GM20431 (cell line): ENCODE data around the gene ARSG.
"Not testable (repeated sequence)": the region's sequence is repeated elsewhere in the genome, so short reads cannot be mapped to it uniquely, and the experiment has no call there.

Experiments
- in situ Hi-C: fragments of 300-500 bp; cut with MseI, MboI; formaldehyde crosslinking; loops from one replicate; pipeline ENCODE4 v1.15.0; 2020; ENCODE audit warnings: low sequenced_read_pairs; ENCODE audit not compliant: unreplicated experiment

ARSG gene

DNA sequence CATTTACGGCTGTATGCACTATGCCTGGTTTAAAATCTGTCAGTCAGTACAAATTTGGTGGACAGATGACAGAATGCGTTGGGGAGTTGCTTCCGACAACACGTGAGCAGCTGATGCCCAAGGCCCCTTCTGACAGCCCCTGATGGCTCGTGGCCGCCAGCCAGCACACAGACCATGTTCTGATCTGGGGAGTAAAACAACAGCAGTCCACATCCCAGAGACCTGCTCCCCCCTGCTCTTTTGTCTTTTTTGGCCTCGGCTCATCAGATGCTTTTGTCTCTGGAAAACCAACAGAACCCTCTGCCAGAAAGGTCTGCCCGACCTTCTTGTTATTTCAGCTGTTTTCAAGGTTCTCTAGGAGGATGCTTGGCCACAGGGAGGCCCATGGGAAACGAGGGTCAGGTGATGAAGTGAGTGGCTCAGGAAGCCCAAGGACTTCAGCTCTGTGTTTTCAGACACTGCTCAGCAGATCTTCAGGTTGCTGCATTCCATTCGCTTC lies 10.8 kb downstream of the ARSG start:
- in situ Hi-C loops = no loop called here

DNA sequence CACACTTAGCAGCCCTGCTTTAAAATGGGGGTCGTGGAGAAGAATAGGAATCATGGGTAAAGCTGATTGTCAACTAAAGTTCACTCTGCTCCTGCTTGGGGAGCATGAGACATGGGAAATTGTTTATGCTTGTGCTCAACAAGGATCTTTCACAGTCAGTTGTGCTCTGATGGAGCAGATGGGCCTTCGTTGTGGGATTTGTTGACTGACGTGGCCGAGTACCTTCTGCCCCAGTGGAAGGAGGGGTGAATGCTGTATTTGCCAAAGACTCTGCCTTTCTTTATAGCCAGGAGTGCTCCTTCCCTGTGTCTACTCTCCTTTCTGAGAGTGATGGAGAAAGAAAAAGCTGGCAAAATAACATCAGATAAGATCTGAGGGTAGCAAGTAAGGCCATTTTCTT lies 11.4 kb downstream of the ARSG start:
- in situ Hi-C loops = no loop called here

DNA sequence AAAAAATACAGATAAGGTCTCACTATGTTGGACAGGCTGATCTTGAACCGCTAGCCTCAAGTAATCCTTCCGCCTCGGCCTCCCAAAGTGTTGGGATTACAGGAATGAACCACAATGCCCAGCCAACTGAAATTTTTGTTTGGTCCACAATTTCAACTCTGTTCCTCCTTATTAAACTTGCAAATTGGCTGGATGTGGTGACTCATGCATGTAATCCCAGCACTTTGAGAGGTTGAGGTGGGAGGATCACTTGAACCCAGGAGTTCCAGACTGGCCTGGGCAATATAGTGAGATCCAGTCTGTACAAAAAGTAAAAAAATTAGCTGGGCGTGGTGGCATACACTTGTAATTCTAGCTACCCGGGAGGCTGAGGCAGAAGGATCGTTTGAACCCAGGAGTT lies 13.4 kb downstream of the ARSG start:
- in situ Hi-C loops = no loop called here

DNA sequence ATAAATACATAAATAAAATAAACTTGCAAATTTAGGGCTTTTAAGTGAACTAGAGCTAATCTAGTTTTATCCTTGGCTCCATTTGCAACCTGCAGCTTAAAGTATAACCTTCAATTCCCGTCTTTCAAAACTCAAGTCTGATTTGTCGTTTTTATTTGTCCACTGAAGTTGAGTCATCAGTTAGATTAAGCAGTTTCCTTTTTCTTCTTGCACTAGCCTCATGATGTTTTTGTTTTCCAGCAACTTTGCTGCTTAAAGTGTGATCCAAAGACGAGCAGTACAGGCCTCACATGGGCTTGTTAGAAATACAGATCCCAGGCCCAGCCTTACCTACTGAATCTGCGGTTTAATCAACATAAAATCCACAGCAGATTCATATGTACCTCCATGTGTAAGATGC lies 13.8 kb downstream of the ARSG start:
- in situ Hi-C loops = no loop called here

DNA sequence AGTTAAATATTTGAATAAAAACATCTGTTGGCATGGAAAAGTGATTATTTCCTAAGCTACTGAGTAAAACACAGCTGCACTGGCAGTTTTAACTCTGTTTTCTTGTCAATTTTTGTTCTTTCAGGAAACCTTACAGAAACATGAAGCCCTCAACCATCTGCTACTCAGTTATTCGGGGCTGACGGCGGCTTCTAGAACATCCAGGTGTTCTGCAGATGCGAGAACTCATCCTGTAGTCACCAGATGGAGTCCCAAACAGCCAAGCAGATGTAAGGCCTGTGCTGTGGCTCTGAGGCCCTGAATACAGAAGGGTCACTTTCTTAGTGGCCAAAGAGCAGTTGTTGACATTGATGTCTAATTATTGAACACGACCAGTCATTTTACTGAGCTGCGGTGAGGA lies 15.5 kb downstream of the ARSG start:
- in situ Hi-C loops = no loop called here

DNA sequence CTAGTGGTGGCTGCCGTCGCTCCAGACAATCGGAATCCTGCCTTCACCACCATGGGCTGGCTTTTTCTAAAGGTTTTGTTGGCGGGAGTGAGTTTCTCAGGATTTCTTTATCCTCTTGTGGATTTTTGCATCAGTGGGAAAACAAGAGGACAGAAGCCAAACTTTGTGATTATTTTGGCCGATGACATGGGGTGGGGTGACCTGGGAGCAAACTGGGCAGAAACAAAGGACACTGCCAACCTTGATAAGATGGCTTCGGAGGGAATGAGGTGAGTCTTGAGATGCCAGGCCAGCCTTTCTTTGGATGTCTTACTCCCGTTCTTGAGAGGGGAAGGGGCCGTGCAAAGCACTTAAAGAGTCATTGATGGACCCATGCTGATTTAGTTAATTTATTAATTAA lies 16.1 kb downstream of the ARSG start:
- in situ Hi-C loops = no loop called here

DNA sequence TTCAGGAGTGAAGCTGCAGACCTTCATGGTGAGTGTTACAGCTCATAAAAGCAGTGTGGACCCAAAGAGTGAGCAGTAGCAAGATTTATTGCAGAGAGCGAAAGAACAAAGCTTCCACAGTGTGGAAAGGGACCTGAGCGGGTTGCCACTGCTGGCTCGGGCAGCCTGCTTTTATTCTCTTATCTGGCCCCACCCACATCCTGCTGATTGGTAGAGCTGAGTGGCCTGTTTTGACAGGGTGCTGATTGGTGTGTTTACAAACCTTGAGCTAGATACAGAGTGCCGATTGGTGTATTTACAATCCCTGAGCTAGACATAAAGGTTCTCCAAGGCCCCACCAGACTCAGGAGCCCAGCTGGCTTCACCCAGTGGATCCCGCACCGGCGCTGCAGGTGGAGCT lies 17.2 kb downstream of the ARSG start:
- in situ Hi-C loops = not testable (repeated sequence)

DNA sequence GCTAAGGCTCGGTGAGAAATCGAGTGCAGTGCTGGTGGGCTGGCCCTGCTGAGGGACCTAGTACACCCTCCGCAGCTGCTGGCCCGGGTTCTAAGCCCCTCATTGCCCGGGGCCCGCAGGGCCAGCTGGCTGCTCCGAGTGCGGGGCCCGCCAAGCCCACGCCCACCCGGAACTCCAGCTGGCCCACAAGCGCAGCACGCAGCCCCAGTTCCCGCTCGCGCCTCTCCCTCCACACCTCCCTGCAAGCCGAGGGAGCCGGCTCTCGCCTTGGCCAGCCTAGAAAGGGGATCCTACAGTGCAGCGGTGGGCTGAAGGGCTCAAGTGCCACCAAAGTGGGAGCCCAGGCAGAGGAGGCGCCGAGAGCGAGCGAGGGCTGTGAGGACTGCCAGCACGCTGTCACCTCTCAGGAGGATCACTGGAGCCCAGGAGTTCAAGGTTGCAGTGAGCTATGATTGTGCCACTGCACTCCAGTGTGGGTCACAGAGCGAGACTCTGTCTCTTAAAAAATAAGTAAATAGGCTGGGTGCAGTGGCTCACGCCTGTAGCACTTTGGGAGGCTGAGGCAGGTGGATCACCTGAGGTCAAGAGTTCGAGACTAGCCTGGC lies 17.9 kb downstream of the ARSG start:
- in situ Hi-C loops = not testable (repeated sequence)

DNA sequence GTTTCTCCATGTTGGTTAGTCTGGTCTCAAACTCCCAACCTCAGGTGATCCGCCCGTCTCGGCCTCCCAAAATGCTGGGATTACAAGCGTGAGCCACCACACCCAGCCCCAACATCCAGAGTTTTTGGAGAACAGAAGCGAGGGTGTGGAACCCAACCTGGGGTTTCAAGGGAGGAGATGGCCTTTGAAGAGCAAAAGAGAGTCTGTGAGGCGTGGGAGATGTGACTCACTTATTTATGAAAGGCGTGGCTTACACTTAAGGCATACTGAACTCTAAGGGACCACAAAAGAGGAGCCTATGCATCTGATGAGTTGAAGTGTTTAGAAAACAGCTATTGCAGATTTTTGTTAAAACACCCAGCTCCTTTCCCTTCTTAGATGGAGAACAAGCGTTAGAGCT lies 18.9 kb downstream of the ARSG start:
- in situ Hi-C loops = no loop called here

DNA sequence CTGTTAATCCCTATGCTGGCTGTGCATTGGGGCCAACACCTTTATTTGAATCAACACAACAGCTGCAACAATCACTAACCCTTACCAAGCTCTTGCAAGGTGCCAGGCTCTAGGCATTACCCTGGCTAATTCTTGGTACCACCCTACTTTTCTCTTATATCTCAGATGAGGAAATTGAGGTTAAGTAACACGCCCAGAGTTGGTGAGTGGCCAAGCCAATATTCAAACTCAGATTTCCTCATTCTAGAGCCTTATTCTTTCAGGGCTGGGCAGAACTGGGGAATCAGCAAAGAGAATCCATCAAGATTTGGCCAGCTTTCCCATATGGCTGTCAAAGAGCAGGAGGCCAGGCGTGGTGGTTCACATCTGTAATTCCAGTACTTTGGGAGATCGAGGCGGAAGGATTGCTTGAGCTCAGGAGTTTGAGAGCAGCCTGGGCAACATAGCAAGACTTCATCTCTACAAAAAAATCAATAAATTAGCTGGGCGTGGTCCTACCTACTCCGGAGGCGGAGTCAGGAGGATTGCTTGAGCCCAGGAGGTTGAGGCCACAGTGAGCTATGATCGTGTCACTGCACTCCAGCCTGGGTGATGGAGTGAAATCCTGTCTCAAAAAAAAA lies 23.7 kb downstream of the ARSG start:
- in situ Hi-C loops = no loop called here

DNA sequence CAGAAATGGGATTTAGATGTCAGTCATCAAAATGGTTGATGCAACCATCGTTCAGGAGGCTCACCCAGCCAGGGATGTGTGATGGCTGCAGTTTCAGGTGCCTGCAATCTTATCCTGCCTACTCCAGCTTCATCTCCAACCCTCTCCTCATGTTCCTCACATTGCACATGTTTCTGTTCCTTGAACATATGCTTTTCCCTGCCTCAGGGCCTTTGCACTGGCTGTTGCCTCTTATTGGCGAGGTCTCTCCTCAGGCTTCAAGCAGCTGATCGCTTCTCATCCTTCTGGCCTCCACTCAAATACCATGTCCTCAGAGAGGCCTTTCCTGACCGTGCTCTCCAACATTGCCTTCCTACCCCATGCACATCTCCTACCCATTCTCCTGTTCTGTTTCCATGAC lies 24.6 kb downstream of the ARSG start:
- in situ Hi-C loops = no loop called here

DNA sequence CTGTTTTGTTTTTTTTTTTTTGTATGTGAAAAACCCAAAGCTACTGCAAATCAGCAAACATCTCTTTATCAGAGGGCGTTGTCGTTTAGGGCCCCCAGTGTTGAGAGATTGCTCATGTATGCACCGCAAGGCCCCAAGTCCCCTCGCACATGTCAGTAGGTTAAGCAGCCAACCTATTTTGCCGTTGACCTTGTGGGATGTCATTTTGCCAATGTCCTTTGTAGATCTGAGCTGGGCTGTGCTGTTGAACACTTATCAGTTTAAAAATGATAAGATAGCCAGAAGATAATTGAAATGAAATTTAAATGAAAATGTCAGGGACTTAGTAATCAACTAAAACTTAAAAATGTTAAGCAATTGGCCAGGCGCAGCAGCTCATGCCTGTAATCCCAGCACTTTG lies 26.2 kb downstream of the ARSG start:
- in situ Hi-C loops = no loop called here

DNA sequence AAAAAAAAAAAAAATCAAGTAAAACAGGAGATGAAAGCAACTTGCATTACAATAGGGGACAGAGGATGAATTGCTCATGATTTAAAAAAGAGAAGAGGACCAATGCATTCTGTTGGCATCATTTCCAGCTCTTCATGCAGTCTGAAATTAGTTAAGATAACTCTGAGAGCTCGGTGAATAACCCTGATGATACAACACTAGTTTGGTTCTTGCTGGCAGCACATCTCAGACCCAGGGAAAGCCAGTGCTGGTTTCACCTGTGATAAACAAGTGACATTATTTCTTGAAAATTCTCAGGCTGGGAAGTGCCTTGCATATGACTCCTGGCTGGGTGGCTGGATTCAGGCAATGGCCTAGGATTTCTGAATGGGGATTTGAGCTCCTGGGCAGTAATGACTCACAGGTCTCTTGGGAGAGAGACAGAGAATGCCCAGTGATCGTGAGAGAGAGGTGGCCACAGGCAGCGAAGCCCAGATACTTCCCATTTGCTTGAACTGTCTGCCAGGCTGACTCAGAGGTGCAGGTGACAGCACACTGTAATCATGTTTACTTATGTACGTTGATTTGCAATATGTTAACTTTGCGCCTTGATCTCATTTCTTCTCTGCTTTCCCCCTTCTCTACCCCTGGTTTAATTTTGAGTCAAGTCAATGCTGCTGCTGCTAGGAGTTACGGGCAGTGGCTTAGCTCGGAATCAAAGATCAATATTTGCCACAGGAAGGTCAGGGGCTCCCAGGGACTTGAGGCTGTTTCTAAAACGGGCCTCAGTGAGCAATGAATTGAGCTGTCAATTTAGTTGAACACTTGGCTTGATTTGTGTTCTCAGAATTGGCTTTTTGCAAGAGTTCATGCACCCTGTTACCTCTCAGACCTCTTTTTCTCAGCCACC lies 27.1 kb downstream of the ARSG start:
- in situ Hi-C loops = no loop called here

DNA sequence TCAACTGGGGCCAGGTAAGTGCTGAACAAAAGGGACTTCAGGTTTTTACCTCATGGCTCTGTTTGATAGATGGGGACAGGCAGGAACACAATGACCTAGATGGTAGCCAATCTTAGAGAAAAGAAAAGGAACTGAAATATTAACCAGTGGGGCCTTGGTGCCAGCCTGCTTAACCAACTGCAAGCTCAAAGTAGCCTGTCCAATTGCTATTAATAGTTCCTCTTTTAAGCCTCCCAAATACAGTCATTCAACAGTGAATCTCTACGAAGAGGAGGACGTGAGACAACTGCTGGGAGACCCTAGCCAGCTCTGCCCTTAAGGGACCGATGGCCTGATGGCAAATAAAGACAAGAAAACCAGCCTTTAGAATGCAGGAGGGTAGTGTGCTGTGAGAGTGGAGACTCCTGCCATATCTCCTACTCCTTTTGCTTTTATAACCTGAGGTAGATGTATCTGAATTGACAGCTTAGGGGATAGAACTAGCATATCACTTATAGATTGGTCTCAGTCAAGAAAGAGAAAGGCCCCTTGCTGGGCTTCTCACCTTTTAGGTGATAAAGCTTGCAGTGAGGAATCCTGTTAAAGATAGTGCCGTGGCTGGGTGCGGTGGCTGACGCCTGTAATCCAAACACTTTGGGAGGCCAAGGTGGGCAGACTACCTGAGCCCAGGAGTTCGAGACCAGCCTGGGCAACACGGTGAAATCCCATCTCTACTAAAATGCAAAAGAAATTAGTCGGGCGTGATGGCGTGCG lies 28.3 kb downstream of the ARSG start:
- in situ Hi-C loops = no loop called here

DNA sequence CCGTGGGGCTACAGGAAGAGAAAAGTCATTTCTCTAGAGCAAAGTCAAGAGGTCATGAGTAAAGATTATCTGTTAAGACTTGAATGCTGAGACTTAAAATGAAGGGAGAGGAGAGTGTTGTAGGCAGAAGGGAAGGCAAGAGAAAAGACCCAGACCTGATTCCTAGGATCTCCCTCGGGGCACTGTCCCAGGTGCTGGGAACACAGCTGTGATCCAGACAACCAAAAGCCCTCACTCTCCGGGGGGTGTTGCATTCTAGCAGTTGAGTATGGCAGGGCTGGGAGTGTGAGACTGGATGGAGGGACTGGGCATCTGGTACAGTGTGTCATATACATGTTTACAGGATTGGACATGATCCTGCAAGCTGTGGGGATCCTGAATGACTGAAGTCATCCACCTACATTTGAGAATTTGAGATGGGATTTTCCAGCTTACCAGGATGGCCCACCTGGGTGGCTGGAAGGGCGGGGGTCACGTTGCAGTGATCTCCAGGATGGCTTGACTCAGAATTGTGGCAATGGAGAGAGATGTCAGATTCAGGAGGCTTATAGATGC lies 29.1 kb downstream of the ARSG start:
- in situ Hi-C loops = no loop called here

DNA sequence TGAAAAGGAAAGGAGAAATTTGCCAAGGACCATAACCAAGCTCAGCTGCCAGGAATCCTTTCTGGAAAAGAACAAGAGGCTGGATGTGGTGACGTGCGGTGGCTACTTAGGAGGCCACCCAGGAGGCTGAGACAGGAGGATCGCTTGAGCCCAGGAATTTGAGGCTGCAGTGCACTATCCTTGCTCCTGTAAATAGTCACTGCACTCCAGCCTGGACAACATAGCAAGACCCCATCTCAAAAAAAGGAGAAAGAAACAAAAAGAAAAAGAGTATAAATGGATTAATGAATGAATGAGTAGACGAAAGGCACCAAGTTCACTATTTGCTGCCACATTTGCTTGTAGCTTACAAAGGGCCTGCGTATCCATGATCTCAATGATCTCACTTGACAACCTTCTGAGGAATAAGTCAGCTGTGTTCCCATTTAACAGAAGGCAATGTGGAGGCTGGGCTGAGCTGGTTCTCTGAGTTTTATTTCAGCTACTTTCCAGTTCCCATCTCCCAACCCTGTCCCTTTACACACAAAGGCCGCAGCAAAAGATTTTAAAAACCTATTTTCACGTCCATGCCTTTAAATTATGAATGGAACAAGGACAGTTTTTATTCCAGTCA lies 29.8 kb downstream of the ARSG start:
- in situ Hi-C loops = no loop called here

DNA sequence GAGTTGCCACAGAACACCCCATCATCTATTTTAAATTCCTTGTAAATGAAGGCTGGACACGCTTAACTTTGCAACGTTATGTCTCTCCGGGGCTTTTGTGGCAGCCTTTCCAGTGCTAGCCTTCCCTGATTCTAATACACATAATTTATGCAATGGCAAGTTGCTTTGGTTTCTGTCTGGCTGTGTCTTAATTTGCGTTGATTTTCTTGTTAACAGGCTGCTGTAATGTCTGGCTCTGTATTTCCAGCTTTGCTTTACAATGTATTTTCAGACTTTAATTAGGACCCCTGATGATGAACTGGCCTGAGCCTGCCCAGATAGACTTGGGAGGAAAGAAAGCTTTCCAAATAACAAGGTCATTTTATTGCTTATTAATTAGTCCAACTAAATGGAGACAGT lies 30.3 kb downstream of the ARSG start:
- in situ Hi-C loops = no loop called here

DNA sequence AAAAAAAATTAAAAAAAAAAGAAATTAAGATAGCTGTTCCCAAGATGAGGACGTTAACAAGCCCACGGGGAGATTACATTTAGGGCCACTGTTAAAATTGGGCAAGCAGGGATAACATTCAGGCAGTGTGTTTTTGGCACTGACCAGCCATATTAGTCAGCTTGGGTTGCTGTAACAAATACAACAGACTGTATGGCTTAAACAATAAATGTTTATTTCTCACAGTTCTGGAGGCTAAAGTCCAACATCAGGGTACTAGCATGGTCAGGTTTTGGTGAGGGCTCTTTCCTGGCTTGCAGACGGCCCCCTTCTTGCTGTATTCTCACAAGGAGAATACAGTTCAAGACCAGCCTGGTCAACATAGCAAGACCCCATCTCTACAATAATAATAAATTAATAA lies 31.3 kb downstream of the ARSG start:
- in situ Hi-C loops = no loop called here

DNA sequence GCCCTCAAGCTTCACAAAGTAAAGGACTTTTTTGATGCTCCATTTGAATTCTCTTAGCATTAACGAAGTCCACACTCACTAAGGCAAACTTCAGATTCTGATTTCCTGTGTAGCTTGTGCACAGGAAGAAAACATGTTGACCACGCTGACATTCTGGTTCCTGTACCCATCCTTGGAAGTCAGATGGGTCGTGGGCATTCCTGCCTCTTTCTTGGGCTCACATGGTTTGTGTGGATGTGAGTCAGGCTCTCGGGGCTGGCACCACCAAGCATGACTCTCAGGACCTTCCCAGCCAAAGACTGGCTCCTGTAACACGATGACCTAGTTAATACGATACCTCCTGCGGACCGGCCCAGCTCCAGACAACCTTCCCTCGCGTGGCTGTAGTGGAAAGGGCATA lies 32.8 kb downstream of the ARSG start:
- in situ Hi-C loops = no loop called here
